Ovary (tissue), 9 donors: ENCODE measurements around the gene UBIAD1. TPM values are rescaled to one million over a fixed set of nuclear protein-coding genes. Genes with fewer than 3 reads are reported as not detected.
A peak's percentile ranks its signal among the peaks of the same experiment; 100 is the strongest.

Source experiments
- DNase-seq, 5 donors: peaks; one replicate each; pipeline ENCODE4 v3.0.0-alpha.2; 2019 to 2020
- H3K27ac ChIP-seq, 2 donors: fragments of 200-600 bp; one replicate each; pipeline versions ENCODE4 v1.5.1 to v1.8.0; 2019 to 2022
- H3K27me3 ChIP-seq: fragments of 200-600 bp; one replicate; pipeline ENCODE4 v1.8.0; 2022
- H3K36me3 ChIP-seq: fragments of 200-600 bp; sonication (generic); one replicate; pipeline ENCODE4 v1.5.1; 2019
- H3K4me1 ChIP-seq: one replicate; pipeline ENCODE4 v1.8.1; 2013; ENCODE audit warnings: mild to moderate bottlenecking, moderate library complexity; ENCODE audit not compliant: insufficient read depth
- H3K4me3 ChIP-seq: fragments of 200-600 bp; sonication (generic); one replicate; pipeline ENCODE4 v1.5.1; 2017
- H3K9me3 ChIP-seq, 2 donors: fragments of 200-600 bp in 1 of 2; sonication (generic) in 1 of 2; one replicate each; pipeline versions ENCODE4 v1.5.1 to v1.8.1; 2013 to 2019; ENCODE audit warnings: mild to moderate bottlenecking in 1 of 2, moderate library complexity in 1 of 2
- EP300 ChIP-seq: sonication (generic); formaldehyde crosslinking; IDR thresholded peaks from one replicate; pipeline ENCODE4 v1.6.1; 2017; ENCODE audit warnings: antibody characterized with exemption
- POLR2A ChIP-seq: fragments of 450-650 bp; IDR thresholded peaks from one replicate; pipeline ENCODE4 v1.6.1; 2017; ENCODE audit warnings: antibody characterized with exemption, mild to moderate bottlenecking, moderate library complexity
- WGBS, 3 donors: extraction: QIAGEN DNeasy Blood & Tissue Kit in 1 of 3; methylation state at CpG; one replicate each; pipeline versions ENCODE4 v1.1.5 to v1.1.7; 2013 to 2017; 5-methylcytosine and 5-hydroxymethylcytosine counted together
- intact Hi-C, 4 donors: fragments of 100-400 bp; cut with DNase I; formaldehyde crosslinking; loops; one replicate each; pipeline versions ENCODE4 v1.11.0 to v1.15.1; 2022 to 2023
- polyA plus RNA-seq, 2 donors: library from polyadenylated mRNA; stranded (reverse); fragments of 200-250 nt in 1 of 2; fragments of 350-450 nt in 1 of 2; fragmentation: Illumina TruSeq in 1 of 2; extraction: RNeasy Lipid Tissue Mini Kit (QIAGEN cat#74804) in 1 of 2; gene quantifications; one replicate each; pipeline ENCODE4 v1.2.3, GENCODE V29; 2013 to 2014
- total RNA-seq, 7 donors: library from RNA; depleted of rRNA in 2 of 7; stranded (reverse); fragments of >200 nt in 2 of 7; fragmentation: NEBNext Ultra II Directional in 3 of 7; extraction: Animal tissue kit (Norgen Biotek cat#: 25700) in 3 of 7; gene quantifications; one replicate each; pipeline versions ENCODE4 v1.1.0 to v1.2.4, GENCODE V29; 2016 to 2023
- TF ChIP-seq, protein P1 (sequence below), 3 donors: fragments of 450-650 bp in 2 of 3; fragments of 200-600 bp in 1 of 3; IDR thresholded peaks; one replicate each; pipeline versions ENCODE4 v1.5.1 to v1.8.0; 2016 to 2022; ENCODE audit warnings: antibody characterized with exemption in 3 of 3, mild to moderate bottlenecking in 1 of 3
- donor health status: DM: no; HTN: no; CAD: no; lungs with moderate emphysema.
- donor health status: DM: no; HTN: no; CAD: no.
- donor health status: Bipolar disorder and iron deficiency.
- donor health status: DM: yes; HTN: yes; CAD: no.
- donor health status: DM: no; HTN: no; CAD: no.
- donor health status: DM: yes; HTN: yes; CAD: no.

Gene UBIAD1
- total and polyA plus RNA-seq, 9 donors = 10.1 to 26.2 (median 19.0) TPM

GRCh38 chr1:11281518-11282331 lies 8.7 kb downstream of the UBIAD1 start:
- no peak overlapping the region for H3K4me3 ChIP-seq
- TF ChIP-seq EP300 (no peak), POLR2A (no peak)
- TF ChIP-seq, protein P1, sequence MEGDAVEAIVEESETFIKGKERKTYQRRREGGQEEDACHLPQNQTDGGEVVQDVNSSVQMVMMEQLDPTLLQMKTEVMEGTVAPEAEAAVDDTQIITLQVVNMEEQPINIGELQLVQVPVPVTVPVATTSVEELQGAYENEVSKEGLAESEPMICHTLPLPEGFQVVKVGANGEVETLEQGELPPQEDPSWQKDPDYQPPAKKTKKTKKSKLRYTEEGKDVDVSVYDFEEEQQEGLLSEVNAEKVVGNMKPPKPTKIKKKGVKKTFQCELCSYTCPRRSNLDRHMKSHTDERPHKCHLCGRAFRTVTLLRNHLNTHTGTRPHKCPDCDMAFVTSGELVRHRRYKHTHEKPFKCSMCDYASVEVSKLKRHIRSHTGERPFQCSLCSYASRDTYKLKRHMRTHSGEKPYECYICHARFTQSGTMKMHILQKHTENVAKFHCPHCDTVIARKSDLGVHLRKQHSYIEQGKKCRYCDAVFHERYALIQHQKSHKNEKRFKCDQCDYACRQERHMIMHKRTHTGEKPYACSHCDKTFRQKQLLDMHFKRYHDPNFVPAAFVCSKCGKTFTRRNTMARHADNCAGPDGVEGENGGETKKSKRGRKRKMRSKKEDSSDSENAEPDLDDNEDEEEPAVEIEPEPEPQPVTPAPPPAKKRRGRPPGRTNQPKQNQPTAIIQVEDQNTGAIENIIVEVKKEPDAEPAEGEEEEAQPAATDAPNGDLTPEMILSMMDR (IDR thresholded peaks at IDR 0.05) = no peak
- no peaks in the 10 kb centered on the region for H3K27me3 ChIP-seq
- intact Hi-C loops = no loop called here
- DNase-seq = peak in 4 of 5 donors; percentile 46 to 57 (median 48)
- H3K4me1 ChIP-seq = peaks cover 3% of the 10 kb centered on the region
- H3K36me3 ChIP-seq = no peaks in the 10 kb centered on the region
- no peaks in the 10 kb centered on the region for H3K9me3 ChIP-seq
- whole genome bisulfite sequencing, 3 donors = 19 to 21% (median 21%) methylated on average over 8 of the region's 8 CpGs
- no peak overlapping the region for H3K27ac ChIP-seq

DNA sequence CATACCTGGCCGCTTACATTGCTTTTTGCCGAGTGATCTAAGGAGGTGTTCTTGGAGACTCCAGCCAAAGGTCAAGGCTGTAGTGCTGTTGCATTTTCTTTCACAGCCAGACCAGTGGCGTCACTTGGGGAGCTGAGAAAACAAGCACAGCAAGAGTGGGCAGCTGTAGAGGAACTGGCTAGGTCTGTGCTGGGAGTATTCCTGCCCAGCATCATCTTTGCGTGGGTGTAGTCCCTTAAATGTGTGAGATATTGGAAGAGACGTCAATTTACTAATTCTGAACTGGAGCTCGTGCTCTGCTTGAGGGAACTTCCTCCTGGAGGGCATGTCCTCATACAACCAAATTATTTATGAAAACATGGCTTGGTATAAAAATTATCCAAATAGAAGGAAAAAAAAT lies 10.2 kb downstream of the UBIAD1 start:
- Histone ChIP-seq H3K4me3 (no peak overlapping the region), H3K9me3 (no peaks in the 10 kb centered on the region), H3K27me3 (no peaks in the 10 kb centered on the region), H3K4me1 (peaks cover 3% of the 10 kb centered on the region), H3K27ac (no peak overlapping the region), H3K36me3 (no peaks in the 10 kb centered on the region)
- intact Hi-C loops = no loop called here
- TF ChIP-seq EP300 (no peak), POLR2A (no peak)
- TF ChIP-seq, protein P1 (IDR thresholded peaks at IDR 0.05) = no peak
- 84 to 90% (median 89%) methylated on average over 6 of the region's 6 CpGs for WGBS, 3 donors
- DNase-seq = no peak

DNA sequence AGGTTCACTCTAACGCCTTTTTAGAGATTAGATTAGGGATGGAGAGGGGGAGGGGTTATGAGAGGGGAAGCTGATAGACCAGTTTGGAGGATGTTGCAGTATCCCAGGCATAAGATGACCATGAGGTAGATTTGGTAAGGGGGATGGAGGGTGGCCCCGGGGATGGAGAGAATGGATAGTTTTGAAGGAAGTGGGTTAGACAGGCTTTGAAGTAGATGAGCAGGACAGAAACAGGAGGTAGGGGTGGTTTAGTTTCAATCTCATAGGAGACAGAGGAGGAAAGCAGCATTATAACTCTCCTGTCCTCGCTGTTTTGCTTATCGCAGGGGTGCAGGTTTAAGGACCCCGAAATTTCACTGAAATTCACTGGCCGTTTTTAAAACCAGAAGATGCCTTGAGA lies 11.8 kb downstream of the UBIAD1 start:
- no peak overlapping the region for H3K27ac ChIP-seq
- peaks cover 2% of the 10 kb centered on the region for H3K4me1 ChIP-seq
- DNase-seq = no peak
- TF ChIP-seq EP300 (no peak), POLR2A (no peak)
- TF ChIP-seq, protein P1 (IDR thresholded peaks at IDR 0.05) = no peak
- no peaks in the 10 kb centered on the region for H3K27me3 ChIP-seq
- intact Hi-C loops = no loop called here
- 86 to 91% (median 87%) methylated on average over 6 of the region's 6 CpGs for WGBS, 3 donors
- H3K36me3 ChIP-seq = no peaks in the 10 kb centered on the region
- no peaks in the 10 kb centered on the region for H3K9me3 ChIP-seq
- no peak overlapping the region for H3K4me3 ChIP-seq

DNA sequence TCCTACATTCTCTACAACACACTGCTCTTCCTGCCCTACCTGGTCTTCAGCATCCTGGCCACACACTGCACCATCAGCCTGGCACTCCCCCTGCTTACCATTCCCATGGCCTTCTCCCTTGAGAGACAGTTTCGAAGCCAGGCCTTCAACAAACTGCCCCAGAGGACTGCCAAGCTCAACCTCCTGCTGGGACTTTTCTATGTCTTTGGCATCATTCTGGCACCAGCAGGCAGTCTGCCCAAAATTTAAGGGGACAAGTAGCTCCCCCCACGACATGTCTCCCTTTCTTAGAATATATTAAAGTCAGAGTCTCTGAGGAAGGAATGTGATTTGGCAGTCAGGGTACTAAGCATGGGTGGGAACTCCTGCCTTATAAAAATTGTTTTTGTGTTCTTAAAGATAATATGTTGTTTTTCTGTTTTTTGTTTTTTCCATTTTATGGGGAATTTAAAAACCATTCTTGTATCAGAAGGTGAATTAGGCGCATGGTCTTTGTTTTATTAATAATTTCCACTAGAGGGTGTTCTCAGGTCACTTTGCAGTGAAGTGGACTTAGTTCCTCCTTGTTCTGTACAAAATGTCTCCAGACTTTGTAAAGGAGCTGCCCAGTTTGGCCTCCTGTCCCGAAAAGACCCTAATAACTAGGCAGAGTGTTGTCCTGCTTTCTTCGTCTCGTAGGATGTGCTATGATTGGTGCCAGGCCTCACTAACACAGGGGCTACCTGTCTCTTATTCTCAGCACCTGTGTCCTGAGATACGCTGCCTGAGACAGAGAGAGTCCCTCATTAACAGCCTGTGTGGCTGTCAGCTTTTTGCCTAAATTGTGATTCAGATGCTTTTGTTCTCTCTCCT lies 13.1 kb downstream of the UBIAD1 start:
- Histone ChIP-seq H3K4me1 (no peaks in the 10 kb centered on the region), H3K4me3 (no peak overlapping the region), H3K36me3 (no peaks in the 10 kb centered on the region), H3K9me3 (no peaks in the 10 kb centered on the region), H3K27me3 (no peaks in the 10 kb centered on the region), H3K27ac (no peak overlapping the region)
- intact Hi-C loops = no loop called here
- 63 to 81% (median 75%) methylated on average over 7 of the region's 7 CpGs for WGBS, 3 donors
- DNase-seq = no peak
- no peak for TF ChIP-seq POLR2A
- no peak for TF ChIP-seq EP300
- TF ChIP-seq, protein P1 (IDR thresholded peaks at IDR 0.05) = no peak
